ENCODE data around the gene NME4. TPM values are rescaled to one million over a fixed set of nuclear protein-coding genes. Genes with fewer than 3 reads are reported as not detected.
A peak's percentile ranks its signal among the peaks of the same experiment; 100 is the strongest.
"Not testable (repeated sequence)": the region's sequence is repeated elsewhere in the genome, so short reads cannot be mapped to it uniquely, and the experiment has no call there.

Gene NME4
- total and polyA plus RNA-seq, 3 donors from 2014 or later = 79.2 to 107 (median 87.5) TPM

- intact Hi-C loops (cut with DNase I; ENCODE audit: low total_unique reads) = no loop called here
- peaks cover 22% of the 10 kb centered on the region for H3K4me1 ChIP-seq
- 91 to 92% methylated on average over 31 to 42 of the region's 42 CpGs for WGBS, 2 donors
- TF ChIP-seq CTCF (IDR thresholded peaks at IDR 0.05) = no peak
- no peak for TF ChIP-seq POLR2A (IDR thresholded peaks at IDR 0.05)
- no peaks in the 10 kb centered on the region for H3K27me3 ChIP-seq
- no peaks in the 10 kb centered on the region for H3K36me3 ChIP-seq (ENCODE audit: low read depth, missing control alignments)
- no peaks in the 10 kb centered on the region for H3K9me3 ChIP-seq
- H3K27ac ChIP-seq = no peak overlapping the region
- DNase-seq = no peak
- no peak overlapping the region for H3K4me3 ChIP-seq
These were observed 19.5 kb upstream of the NME4 start for GRCh38 chr16:377419-377951.

- H3K4me3 ChIP-seq; H3K9me3 ChIP-seq; intact Hi-C loops (cut with DNase I; ENCODE audit: low total_unique reads); H3K27ac ChIP-seq; DNase-seq; H3K36me3 ChIP-seq (ENCODE audit: low read depth, missing control alignments); H3K27me3 ChIP-seq: not testable (repeated sequence)
- peaks cover 26% of the 10 kb centered on the region for H3K4me1 ChIP-seq
- WGBS, 2 donors = 84 to 87% methylated on average over 32 to 36 of the region's 36 CpGs
These were observed 18.7 kb upstream of the NME4 start for GRCh38 chr16:378113-378820.

GRCh38 chr16:378821-379182, 18.2 kb upstream of the NME4 start:
- Histone ChIP-seq H3K36me3 (ENCODE audit: low read depth, missing control alignments) (no peaks in the 10 kb centered on the region), H3K27ac (peak overlapping the region in 1 of 2 donors; percentile 41), H3K27me3 (no peaks in the 10 kb centered on the region), H3K4me3 (no peak overlapping the region), H3K4me1 (peaks cover 31% of the 10 kb centered on the region), H3K9me3 (no peaks in the 10 kb centered on the region)
- DNase-seq = no peak
- intact Hi-C loops (cut with DNase I; ENCODE audit: low total_unique reads) = no loop called here
- no peak for TF ChIP-seq POLR2A (IDR thresholded peaks at IDR 0.05)
- no peak for TF ChIP-seq CTCF (IDR thresholded peaks at IDR 0.05)
- 60 to 83% methylated on average over 2 to 14 of the region's 14 CpGs for WGBS, 2 donors

GRCh38 chr16:379183-379960, 17.6 kb upstream of the NME4 start:
- Histone ChIP-seq H3K36me3 (ENCODE audit: low read depth, missing control alignments) (no peaks in the 10 kb centered on the region), H3K27ac (peak overlapping the region in 1 of 2 donors; percentile 41), H3K4me3 (no peak overlapping the region), H3K9me3 (no peaks in the 10 kb centered on the region), H3K4me1 (peaks cover 35% of the 10 kb centered on the region), H3K27me3 (no peaks in the 10 kb centered on the region)
- intact Hi-C loops (cut with DNase I; ENCODE audit: low total_unique reads) = no loop called here
- no peak for DNase-seq
- WGBS, 2 donors = 76 to 97% methylated on average over 7 to 16 of the region's 16 CpGs
- TF ChIP-seq POLR2A (IDR thresholded peaks at IDR 0.05) = no peak
- TF ChIP-seq CTCF (IDR thresholded peaks at IDR 0.05) = no peak

- no peak for DNase-seq
- no peaks in the 10 kb centered on the region for H3K9me3 ChIP-seq
- intact Hi-C loops (cut with DNase I; ENCODE audit: low total_unique reads) = no loop called here
- no peaks in the 10 kb centered on the region for H3K36me3 ChIP-seq (ENCODE audit: low read depth, missing control alignments)
- H3K27me3 ChIP-seq = no peaks in the 10 kb centered on the region
- H3K27ac ChIP-seq = peak overlapping the region; percentile 41 to 68
- peak overlapping the region in 1 of 2 donors; percentile 83 for H3K4me3 ChIP-seq
- 73 to 78% methylated on average over 22 to 27 of the region's 27 CpGs for WGBS, 2 donors
- no peak for TF ChIP-seq CTCF (IDR thresholded peaks at IDR 0.05)
- TF ChIP-seq POLR2A (IDR thresholded peaks at IDR 0.05) = no peak
- H3K4me1 ChIP-seq = peaks cover 35% of the 10 kb centered on the region
These were observed 16.8 kb upstream of the NME4 start for GRCh38 chr16:379961-380761.

Measured in testis (tissue), 3 donors.